HG03469 (cell line): Measurements from ENCODE around the gene ANG.
"Not testable (repeated sequence)": the region's sequence is repeated elsewhere in the genome, so short reads cannot be mapped to it uniquely, and the experiment has no call there.

Experiments used
- ATAC-seq: cut with Tn5 transposase; IDR thresholded peaks from one replicate; pipeline ENCODE4 v1.9.1; 2021; ENCODE audit warnings: mild to moderate bottlenecking, moderate library complexity, moderate number of reproducible peaks; ENCODE audit not compliant: unreplicated experiment

Gene ANG

DNA sequence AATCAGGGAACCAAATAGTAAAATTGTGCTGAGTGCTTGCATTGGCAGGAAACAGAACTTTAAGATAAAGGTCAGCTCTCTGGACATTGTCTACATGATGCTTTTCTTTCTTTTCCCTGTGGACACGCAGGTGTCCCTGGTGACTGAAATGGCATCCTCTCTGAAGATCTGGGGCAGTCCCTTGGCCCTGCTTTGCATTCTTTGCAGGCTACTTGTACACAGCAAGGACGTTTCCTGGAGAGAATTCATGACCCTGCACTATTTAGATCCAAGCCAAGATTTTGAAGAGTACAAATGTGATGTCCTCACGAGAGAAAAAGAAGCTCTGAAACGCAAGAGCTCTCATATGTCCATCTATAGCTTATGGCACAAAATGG lies 45.9 kb downstream of the ANG start:
- ATAC-seq = no peak

DNA sequence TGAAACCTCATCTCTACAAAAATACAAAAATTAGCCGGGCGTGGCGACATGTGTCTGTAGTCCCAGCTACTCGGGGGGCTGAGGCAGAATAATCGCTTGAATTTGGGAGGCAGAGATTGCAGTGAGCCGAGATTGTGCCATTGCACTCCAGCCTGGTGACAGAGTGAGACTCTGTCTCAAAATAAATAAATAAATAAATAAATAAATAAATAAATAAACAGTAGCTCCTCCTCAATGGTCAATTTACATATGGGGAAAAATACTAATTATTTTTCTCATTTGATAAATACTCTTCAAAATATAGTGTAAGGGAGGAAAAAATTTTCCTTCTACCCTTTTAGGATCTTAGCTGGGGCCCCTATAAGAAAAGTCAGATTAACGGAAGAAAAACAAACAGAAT lies 49.7 kb downstream of the ANG start:
- ATAC-seq = not testable (repeated sequence)

DNA sequence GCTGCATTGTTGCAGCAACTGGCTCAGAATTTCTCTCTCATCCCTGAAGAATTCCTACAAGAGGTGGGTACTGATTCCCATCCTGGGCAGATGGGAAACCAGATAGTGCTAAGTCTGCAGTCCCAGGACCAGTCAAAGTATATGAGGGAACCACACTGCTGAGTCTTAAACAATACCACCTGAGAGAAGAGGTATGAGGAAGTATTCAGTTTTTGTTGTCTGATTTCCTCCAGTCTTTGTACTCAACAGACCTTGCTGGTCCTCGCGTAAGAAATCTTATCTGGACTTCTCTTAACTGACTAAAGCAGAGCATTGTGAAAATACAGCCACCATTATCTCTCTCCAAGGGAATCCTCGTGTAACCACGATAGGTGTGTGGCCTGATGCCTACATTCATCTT lies 53.6 kb downstream of the ANG start:
- ATAC-seq = no peak

DNA sequence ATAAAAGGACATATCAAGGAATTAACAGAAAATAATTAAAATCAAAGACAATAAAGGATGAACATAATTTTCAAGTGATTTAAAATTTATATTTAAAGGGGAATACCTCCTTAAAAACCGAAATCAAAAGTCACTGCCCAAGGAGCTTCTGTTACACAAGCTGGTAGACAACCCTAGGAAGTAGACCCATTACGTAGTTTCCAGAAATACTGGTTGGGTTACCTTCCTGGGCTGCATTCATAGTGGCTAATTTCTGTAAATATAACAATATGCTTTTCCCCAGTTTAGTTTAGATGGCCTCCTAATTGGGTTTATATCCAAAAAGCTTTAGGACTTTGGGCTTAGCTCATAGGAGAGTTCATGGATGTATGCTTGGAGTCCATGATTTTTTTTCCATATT lies 55.0 kb downstream of the ANG start:
- ATAC-seq = no peak
